Hepatocyte (in vitro differentiated cells): Measurements from ENCODE around the gene PLCL2.

ENCODE experiments used
- CTCF ChIP-seq: fragments of 200-600 bp; sonication (generic); IDR thresholded peaks from 2 replicates; pipeline ENCODE4 v1.5.1; 2016; ENCODE audit warnings: antibody characterized with exemption, mild to moderate bottlenecking; ENCODE audit not compliant: poor library complexity
- EZH2 ChIP-seq: fragments of 200-600 bp; sonication (generic); IDR thresholded peaks from 2 replicates; pipeline ENCODE4 v1.6.1; 2016; ENCODE audit warnings: antibody characterized with exemption, mild to moderate bottlenecking, borderline replicate concordance
- EZH2phosphoT487 ChIP-seq: fragments of 200-600 bp; sonication (generic); IDR thresholded peaks from one replicate; pipeline ENCODE4 v1.6.1; 2018; ENCODE audit warnings: antibody characterized with exemption, mild to moderate bottlenecking, low read depth, moderate library complexity; ENCODE audit not compliant: unreplicated experiment, severe bottlenecking

GRCh38 chr3:17046623-17047022 lies 161.9 kb downstream of the PLCL2 start:
- TF ChIP-seq CTCF (no peak), EZH2 (no peak), EZH2phosphoT487 (no peak)
